Measurements from ENCODE around the gene GSG1.

GSG1 gene

GRCh38 chr12:13117029-13117428 is 13.6 kb upstream of the GSG1 start:
- DNase-seq = no peak

GRCh38 chr12:13116259-13116658 is 12.8 kb upstream of the GSG1 start:
- no peak for DNase-seq

GRCh38 chr12:13114251-13115052 is 11.0 kb upstream of the GSG1 start:
- DNase-seq = no peak

GRCh38 chr12:13112968-13113367 is 9.5 kb upstream of the GSG1 start:
- no peak for DNase-seq

- DNase-seq = no peak
Observed at GRCh38 chr12:13106666-13107065, 3.2 kb upstream of the GSG1 start.

- DNase-seq = no peak
Observed at GRCh38 chr12:13105781-13106180, 2.3 kb upstream of the GSG1 start.

- no peak for DNase-seq
Observed at GRCh38 chr12:13104409-13104808, 942 bp upstream of the GSG1 start.

GRCh38 chr12:13102461-13103195 is 839 bp downstream of the GSG1 start:
- DNase-seq = no peak

- DNase-seq = no peak
Observed at GRCh38 chr12:13101821-13102375, 1.6 kb downstream of the GSG1 start.

GRCh38 chr12:13100882-13101769 is 2.3 kb downstream of the GSG1 start:
- DNase-seq = peak; percentile 60

GRCh38 chr12:13100605-13100881 is 2.9 kb downstream of the GSG1 start:
- DNase-seq = no peak

GRCh38 chr12:13099844-13100604 is 3.4 kb downstream of the GSG1 start:
- DNase-seq = no peak

- peak; percentile 47 for DNase-seq
Observed at GRCh38 chr12:13099066-13099843, 4.2 kb downstream of the GSG1 start.

GRCh38 chr12:13097491-13098011 is 5.9 kb downstream of the GSG1 start:
- peak; percentile 20 for DNase-seq

GRCh38 chr12:13095266-13095995 is 8.0 kb downstream of the GSG1 start:
- no peak for DNase-seq

- DNase-seq = no peak
Observed at GRCh38 chr12:13094367-13094766, 9.1 kb downstream of the GSG1 start.

- DNase-seq = no peak
Observed at GRCh38 chr12:13093848-13094220, 9.6 kb downstream of the GSG1 start.

GRCh38 chr12:13093191-13093847 is 10.1 kb downstream of the GSG1 start:
- DNase-seq = no peak

GRCh38 chr12:13091832-13092231 is 11.6 kb downstream of the GSG1 start:
- DNase-seq = no peak

GRCh38 chr12:13090054-13090453 is 13.4 kb downstream of the GSG1 start:
- no peak for DNase-seq

All from GF-D8 (cell line).